CD4-positive, alpha-beta T cell treated with Interleukin-6 for 4 hours (primary cell): Measurements from ENCODE around the gene PIK3IP1.
A peak's percentile ranks its signal among the peaks of the same experiment; 100 is the strongest.

Experiments used
- DNase-seq: peaks from one replicate; pipeline ENCODE4 v3.0.0-alpha.2; 2020; ENCODE audit warnings: mixed read lengths

PIK3IP1 gene

GRCh38 chr22:31278151-31278621 lies 14.1 kb downstream of the PIK3IP1 start:
- peak; percentile 50 for DNase-seq

- DNase-seq: peak; percentile 29
Measured at GRCh38 chr22:31277741-31278140, 14.5 kb downstream of the PIK3IP1 start.

GRCh38 chr22:31276426-31277167 lies 15.7 kb downstream of the PIK3IP1 start:
- DNase-seq: no peak

- DNase-seq: no peak
Measured at GRCh38 chr22:31275576-31275975, 16.7 kb downstream of the PIK3IP1 start.

DNA sequence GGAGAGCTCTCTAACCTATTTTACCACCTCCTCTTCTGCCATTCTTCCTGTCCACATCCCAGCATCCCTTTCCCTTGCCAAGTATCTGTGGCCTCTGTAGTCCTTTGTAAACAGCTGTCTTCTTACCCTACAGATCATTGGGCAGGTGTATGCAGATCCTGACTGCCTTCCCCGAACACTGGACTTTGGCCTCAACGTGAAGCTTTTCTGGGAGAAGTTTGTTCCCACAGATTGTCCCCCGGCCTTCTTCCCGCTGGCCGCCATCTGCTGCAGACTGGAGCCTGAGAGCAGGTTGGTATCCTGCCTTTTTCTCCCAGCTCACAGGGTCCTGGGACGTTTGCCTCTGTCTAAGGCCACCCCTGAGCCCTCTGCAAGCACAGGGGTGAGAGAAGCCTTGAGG lies 17.3 kb downstream of the PIK3IP1 start:
- no peak for DNase-seq

- no peak for DNase-seq
Measured at GRCh38 chr22:31274017-31274416, 18.3 kb downstream of the PIK3IP1 start.

GRCh38 chr22:31272522-31273446 lies 19.5 kb downstream of the PIK3IP1 start:
- DNase-seq: peak; percentile 77

DNA sequence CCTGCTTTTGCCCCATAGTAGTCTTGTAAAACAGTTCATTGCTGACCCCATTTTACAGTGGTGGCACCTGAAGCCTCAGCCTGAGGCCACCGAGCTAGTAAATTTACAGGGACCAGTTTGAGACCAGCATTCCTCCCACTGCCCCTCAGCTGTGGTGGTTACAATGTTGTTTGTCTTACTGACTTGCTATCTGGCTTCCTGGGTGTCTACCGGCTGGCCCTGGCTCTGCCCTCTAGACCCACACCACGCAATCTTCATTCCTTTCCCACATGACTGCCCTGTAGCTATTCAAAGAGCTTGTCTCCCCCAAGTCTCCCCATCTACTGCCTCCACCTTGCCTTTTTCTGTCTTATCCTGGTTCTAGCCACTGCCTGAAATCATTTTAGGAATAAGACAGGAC lies 20.8 kb downstream of the PIK3IP1 start:
- DNase-seq: no peak

DNA sequence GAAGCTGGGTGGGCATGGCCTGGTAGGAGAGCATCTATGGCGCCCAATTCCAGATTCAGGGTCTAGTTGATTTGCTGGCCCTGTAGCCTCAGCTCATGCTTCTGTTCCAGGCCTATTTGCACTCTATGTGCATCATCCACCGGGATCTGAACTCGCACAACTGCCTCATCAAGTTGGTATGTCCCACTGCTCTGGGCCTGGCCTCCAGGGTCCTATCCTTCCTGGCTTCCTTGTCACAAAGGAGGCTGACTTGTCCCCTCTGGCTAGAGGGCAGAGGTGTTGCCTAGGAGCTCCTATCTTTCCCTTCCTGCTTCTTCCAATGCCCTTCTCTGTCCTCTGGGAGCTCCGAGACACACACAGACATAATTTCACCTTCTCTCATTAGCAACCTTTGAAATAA lies 21.3 kb downstream of the PIK3IP1 start:
- DNase-seq: no peak

DNA sequence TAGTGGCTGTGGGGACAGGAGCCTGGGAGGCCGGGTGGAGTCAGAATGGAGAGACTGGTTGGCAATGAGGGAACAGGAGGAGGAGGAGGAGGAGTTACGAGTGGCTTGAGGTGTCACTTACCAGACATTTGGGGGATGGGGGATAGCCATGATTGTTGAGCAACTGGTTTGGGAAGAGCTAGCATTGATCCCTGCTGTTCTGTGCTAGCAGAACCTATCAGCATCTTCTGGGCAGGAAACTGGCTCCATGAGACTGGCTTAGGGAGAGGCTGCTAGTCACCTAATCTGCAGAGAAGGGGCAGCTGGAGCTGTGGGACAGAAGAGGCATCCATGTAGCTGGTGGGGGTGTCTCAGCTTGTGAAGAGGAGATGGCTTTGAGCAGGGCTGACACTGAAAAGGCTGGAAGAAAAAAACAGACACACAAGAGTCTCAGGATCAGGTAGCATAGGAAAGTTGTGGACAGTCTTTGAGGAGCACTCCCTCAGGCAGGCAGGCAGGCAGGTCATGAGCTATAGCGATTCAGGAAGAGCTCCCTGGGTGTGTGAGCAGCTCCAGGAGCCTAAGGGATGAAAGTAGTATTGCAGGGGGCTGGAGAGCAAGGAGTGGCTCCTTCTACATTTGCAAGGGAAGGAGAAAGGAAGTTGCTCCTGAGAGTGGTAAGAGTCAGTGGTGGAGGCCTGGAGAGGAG lies 22.3 kb downstream of the PIK3IP1 start:
- no peak for DNase-seq

DNA sequence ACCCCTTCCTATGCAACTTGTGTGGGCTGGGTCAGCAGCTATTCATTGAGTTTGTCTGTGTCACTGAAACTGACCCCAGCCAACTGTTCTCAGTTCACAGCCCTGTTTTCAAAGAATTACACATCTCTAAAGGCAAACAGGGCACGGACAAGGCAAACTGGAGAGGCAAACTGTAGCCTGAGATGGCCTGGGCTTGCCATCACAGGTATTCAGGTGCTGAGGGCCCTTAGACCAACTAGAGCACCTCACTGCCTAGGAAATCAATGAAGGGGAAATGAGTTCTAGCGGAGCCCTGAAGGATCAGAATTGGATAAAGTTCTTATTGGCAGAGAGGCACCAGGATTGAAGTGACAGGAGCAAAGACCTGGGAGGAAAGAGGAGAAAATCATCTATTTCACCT lies 24.0 kb downstream of the PIK3IP1 start:
- DNase-seq: no peak

DNA sequence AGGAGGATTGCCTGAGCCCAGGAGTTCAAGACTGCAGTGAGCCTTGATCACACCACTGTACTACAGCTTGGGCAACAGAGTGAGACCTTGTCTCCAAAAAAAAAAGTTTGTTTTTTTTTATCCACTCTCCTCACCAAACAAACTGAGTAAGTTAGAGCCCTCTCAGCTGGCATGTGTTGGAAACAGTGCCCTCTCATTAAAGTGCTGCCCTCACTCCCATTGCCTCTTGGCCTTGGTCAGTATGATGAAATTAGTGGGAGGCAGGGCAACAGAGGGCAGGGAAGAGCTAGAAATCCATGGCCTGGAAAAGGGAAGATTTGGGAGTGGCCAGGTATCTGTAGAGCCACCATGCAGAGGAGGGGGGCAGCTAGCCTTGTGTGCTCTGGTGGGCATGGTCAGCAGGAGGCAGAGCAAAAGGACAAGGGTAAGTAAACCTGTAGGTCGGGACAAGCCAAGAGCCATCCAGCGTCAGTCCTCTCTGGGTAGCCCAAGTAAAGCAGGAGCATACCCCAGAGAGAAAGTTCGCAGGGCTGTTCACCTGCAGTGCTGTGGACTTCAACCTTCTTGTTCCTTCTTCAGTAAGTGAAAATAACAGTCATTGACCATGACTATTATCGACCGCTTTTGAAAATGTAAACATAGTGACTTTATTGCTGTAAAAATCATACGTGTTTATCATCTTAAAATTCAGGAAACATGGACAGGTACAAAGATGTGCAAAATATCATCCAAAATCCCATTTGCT lies 28.2 kb downstream of the PIK3IP1 start:
- DNase-seq: no peak

GRCh38 chr22:31262312-31263133 lies 29.8 kb downstream of the PIK3IP1 start:
- DNase-seq: no peak

DNA sequence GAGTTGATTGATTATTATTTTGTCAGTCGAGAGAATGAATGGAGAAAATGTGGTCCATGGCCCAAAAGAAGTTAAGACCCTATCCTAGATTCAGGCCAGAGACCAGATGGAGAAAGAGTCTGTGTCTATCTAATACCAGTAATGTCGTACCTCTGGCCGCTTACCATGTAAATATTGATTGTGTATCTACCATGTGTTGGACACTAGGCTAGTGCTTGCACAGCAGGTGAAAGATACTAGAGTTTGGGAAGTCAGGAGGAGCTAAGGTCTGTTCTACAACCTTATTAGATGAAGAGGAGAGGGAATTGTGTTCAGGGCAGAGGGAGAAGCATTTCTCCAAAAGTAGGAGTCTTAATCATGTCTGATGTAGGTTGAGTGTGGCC lies 31.8 kb downstream of the PIK3IP1 start:
- DNase-seq: no peak

DNA sequence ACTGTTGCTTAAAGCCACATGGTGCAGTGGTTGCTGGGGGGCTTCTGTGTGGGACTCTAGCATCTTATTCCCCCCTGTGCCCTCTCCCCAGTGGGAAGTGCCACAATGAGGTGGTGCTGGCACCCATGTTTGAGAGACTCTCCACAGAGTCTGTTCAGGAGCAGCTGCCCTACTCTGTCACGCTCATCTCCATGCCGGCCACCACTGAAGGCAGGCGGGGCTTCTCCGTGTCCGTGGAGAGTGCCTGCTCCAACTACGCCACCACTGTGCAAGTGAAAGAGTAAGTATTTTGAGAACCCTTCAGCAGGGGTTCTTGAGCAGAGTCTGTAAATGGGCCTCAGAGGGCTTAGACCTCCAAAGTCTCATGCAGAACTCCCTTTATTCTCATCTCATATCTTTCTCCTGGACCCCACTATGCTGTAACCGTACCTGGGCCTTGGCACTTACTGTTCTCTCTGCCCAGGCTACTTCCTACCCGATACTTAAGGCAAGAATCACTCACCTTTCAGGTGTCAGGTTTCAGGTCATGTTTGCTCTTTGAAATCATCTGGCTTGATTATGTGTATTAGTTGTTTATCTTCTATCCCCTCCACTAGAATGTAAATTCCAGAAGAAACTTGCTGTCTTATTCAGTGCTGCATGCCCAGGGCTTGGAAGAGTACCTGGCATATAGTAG lies 32.4 kb downstream of the PIK3IP1 start:
- DNase-seq: no peak

DNA sequence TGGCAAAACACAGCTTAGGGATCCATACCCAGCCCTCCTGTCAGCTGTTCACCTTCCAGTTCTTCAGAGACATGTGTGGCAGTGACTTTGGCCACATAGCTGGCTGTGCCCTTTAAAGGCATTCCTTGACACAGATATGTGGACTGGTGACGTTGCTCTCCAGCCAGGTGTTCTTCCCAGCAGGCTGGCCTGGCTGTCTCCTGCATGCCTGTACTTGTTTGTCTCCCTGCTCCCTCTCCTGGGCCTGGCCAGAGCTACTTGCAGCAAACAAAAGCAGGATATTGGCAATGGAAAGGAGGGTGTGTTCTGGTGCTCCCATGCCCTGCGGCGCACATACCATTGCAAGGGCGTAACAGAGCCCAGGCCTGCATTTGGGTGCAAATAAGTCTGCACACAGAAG lies 38.3 kb downstream of the PIK3IP1 start:
- no peak for DNase-seq

DNA sequence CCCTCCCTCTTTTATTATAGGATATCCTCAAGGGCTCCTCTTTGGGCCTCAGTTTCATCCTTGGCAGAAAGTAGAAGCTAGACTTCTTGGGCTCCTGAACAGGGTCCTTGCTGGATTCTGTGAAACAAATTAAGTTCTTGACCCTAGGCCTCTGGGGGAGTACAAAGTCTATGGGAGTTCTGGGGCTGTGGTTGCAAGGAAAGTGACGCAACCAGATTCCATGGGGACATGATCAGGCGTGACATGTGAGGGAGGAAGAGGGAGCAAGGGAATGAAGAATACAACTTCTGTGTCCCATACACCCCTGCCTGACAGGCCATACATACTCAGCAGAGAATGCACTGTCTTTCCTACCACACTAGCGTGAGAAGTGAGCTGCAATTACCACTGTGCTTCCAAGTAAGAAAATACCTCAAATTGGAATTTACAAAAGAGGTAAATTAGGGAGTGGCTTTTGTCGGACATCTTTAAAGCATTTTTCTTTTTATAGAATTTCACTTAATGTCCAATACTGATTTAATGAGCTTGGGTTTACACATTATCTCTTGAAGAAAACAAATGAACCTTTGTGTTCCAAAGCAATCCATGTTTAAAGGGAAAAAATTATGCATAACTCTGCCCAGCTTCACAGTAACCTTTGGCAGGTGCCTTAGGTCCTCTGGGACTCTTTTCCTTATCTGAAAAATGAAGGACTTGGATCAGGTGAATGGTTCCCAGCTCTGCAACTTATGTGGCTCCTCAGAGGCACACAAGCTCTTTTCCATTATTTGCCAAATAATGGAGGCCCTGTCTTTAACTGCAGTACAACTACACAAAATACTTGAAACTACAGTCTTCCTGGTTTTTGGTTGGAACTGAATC lies 41.3 kb downstream of the PIK3IP1 start:
- DNase-seq: no peak

DNA sequence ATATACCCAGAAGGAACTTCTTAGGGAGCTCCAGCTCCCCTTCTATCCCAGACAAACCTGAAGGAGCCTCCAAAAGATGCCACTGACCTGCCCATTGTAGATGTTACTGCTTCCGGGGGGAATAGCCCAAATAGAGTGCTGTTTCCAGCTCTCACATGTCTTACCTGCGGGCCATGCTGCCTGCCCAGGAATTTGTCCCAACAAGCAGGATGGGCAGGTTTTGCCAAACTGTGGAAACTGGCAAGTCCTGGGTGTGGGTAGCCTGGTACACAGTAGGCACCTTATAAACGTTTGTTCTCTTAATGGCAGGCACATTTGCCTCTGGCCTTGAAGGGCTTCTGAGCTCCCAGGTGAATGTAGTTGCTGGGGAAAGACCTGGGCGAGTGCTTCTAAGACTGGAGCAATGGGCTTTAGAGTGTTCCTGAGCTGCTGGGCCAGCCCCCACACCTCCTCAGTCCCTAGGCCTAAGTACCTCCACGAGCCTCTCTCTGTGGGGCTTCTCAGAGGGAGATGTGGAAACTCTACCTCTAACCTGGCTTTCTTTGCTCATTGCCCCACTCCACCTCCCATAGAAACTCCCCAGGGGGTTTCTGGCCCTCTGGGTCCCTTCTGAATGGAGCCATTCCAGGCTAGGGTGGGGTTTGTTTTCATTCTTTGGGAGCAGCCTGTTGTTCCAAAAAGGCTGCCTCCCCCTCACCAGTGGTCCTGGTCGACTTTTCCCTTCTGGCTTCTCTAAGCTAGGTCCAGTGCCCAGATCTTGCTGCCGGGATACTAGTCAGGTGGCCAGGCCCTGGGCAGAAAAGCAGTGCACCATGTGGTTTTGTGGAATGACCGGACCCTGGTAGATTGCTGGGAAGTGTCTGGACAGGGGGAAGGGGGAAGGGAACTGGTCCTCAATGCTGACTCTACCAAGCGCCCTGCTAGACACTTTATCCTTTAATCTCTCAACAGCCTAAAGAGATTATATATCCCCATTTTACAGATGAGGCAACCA lies 43.0 kb downstream of the PIK3IP1 start:
- DNase-seq: no peak
